OCI-LY7 (cell line): ENCODE data around the gene TES. TPM values are rescaled to one million over a fixed set of nuclear protein-coding genes. Genes with fewer than 3 reads are reported as not detected.

Experiments
- BruUV-seq: library from RNA; stranded (reverse); fragments of 400-500 nt; replicated peaks from 2 replicates; lab custom pipeline; 2021; lab: Mats Ljungman, UMichigan
- CTCF ChIA-PET: fragments of 300-600 bp; sonication (Branson Sonifier 250); formaldehyde crosslinking; loops from one replicate; lab custom pipeline; 2022; ENCODE audit warnings: antibody characterized with exemption; ENCODE audit not compliant: unreplicated experiment; lab: Charles Lee
- POLR2A ChIA-PET: fragments of 300-600 bp; sonication (Branson Sonifier 250); formaldehyde crosslinking; loops from one replicate; lab custom pipeline; 2022; ENCODE audit warnings: antibody characterized with exemption; lab: Charles Lee
- DNase-seq: peaks from one replicate; pipeline ENCODE4 v3.0.0-alpha.2; 2015; ENCODE audit warnings: low spot score
- H2AFZ ChIP-seq: fragments of 200-600 bp; sonication (generic), shearing (Covaris generic); 2 replicates; pipeline ENCODE4 v1.6.1; 2014; ENCODE audit warnings: mild to moderate bottlenecking, antibody characterized with exemption, low read length, moderate library complexity
- H3K27ac ChIP-seq: fragments of 200-600 bp; sonication (generic); 2 replicates; pipeline ENCODE4 v1.5.1; 2014; ENCODE audit warnings: mixed run types, low read depth, mild to moderate bottlenecking, moderate library complexity, low read length, inconsistent platforms; ENCODE audit not compliant: poor library complexity, severe bottlenecking
- H3K36me3 ChIP-seq: fragments of 200-600 bp; sonication (generic); 2 replicates; pipeline ENCODE4 v1.6.1; 2014; ENCODE audit warnings: mild to moderate bottlenecking, antibody characterized with exemption, low read length, moderate library complexity, mixed read lengths; ENCODE audit not compliant: insufficient read depth
- H3K4me1 ChIP-seq: fragments of 200-600 bp; sonication (generic); 2 replicates; pipeline ENCODE4 v1.5.1; 2014; ENCODE audit warnings: mild to moderate bottlenecking, low read length; ENCODE audit not compliant: insufficient read depth, poor library complexity, severe bottlenecking
- H3K4me2 ChIP-seq: fragments of 200-600 bp; sonication (generic); 2 replicates; pipeline ENCODE4 v1.6.1; 2014; ENCODE audit warnings: mild to moderate bottlenecking, low read length
- H3K4me3 ChIP-seq: fragments of 200-600 bp; sonication (generic); 2 replicates; pipeline ENCODE4 v1.5.1; 2014; ENCODE audit warnings: mild to moderate bottlenecking, low read depth, low read length; ENCODE audit not compliant: poor library complexity, severe bottlenecking
- H3K79me2 ChIP-seq: fragments of 200-600 bp; sonication (generic); 2 replicates; pipeline ENCODE4 v1.6.1; 2016; ENCODE audit warnings: low read depth, mild to moderate bottlenecking, low read length, moderate library complexity, mixed read lengths; ENCODE audit not compliant: insufficient read depth
- H3K9me2 ChIP-seq: fragments of 200-600 bp; sonication (generic); 2 replicates; pipeline ENCODE4 v1.6.1; 2016; ENCODE audit warnings: mild to moderate bottlenecking, low read length, mixed read lengths; ENCODE audit not compliant: insufficient read depth
- H3K9me3 ChIP-seq: fragments of 200-600 bp; sonication (generic); 2 replicates; pipeline ENCODE4 v1.6.1; 2014; ENCODE audit warnings: mild to moderate bottlenecking, mixed run types, low read length, mixed read lengths
- H4K20me1 ChIP-seq: fragments of 200-600 bp; sonication (generic); 2 replicates; pipeline ENCODE4 v1.6.1; 2014; ENCODE audit warnings: mild to moderate bottlenecking, antibody characterized with exemption, low read length, moderate library complexity, mixed read lengths; ENCODE audit not compliant: insufficient read depth
- CTCF ChIP-seq: fragments of 200-600 bp; sonication (generic); conservative IDR thresholded peaks from 2 replicates; pipeline ENCODE4 v1.5.1; 2014; ENCODE audit warnings: mild to moderate bottlenecking, antibody characterized with exemption, low read length, moderate library complexity, mixed read lengths
- EZH2phosphoT487 ChIP-seq: fragments of 200-600 bp; sonication (generic); IDR thresholded peaks from 2 replicates; pipeline ENCODE4 v1.6.1; 2018; ENCODE audit warnings: low read depth, borderline replicate concordance, mild to moderate bottlenecking, mixed run types, antibody characterized with exemption, low read length, moderate library complexity, mixed read lengths
- intact Hi-C: fragments of 100-400 bp; cut with micrococcal nuclease; formaldehyde crosslinking; loops from one replicate; pipeline ENCODE4 v1.10.0; 2022; ENCODE audit not compliant: unreplicated experiment
- total RNA-seq, 2 experiments: library from RNA; depleted of rRNA in 1 of 2; stranded (reverse); fragments of >200 nt in 1 of 2; shearing (Covaris generic) in 1 of 2; gene quantifications; 2 replicates each; pipeline ENCODE4 v1.2.3, GENCODE V29; 2014 to 2022

Gene TES
- total RNA-seq, 2 experiments from 2014 or later: not detected

- H4K20me1 ChIP-seq: no peaks in the 10 kb centered on the region
- no peak overlapping the region for H3K27ac ChIP-seq
- ChIA-PET CTCF (no interaction called here), POLR2A (no interaction called here)
- H2AFZ ChIP-seq: no peak overlapping the region
- no peak for DNase-seq
- no peak for TF ChIP-seq CTCF
- no peak for TF ChIP-seq EZH2phosphoT487
- intact Hi-C loops: no loop called here
- H3K9me2 ChIP-seq: no peaks in the 10 kb centered on the region
- BruUV-seq: no TSS peak
- H3K4me3 ChIP-seq: no peak overlapping the region
- no peaks in the 10 kb centered on the region for H3K79me2 ChIP-seq
- no peaks in the 10 kb centered on the region for H3K4me1 ChIP-seq
- no peaks in the 10 kb centered on the region for H3K9me3 ChIP-seq
- no peaks in the 10 kb centered on the region for H3K36me3 ChIP-seq
- H3K4me2 ChIP-seq: no peak overlapping the region
Measured at GRCh38 chr7:116298055-116298454, 87.7 kb downstream of the TES start.

- POLR2A ChIA-PET: no interaction called here
- TF ChIP-seq EZH2phosphoT487 (no peak), CTCF (no peak)
- H2AFZ ChIP-seq: no peak overlapping the region
- no peaks in the 10 kb centered on the region for H3K36me3 ChIP-seq
- no peak overlapping the region for H3K4me2 ChIP-seq
- intact Hi-C loops: no loop called here
- H4K20me1 ChIP-seq: no peaks in the 10 kb centered on the region
- no peak overlapping the region for H3K27ac ChIP-seq
- H3K9me2 ChIP-seq: no peaks in the 10 kb centered on the region
- H3K4me3 ChIP-seq: no peak overlapping the region
- DNase-seq: no peak
- H3K4me1 ChIP-seq: no peaks in the 10 kb centered on the region
- CTCF ChIA-PET: no interaction called here
- H3K79me2 ChIP-seq: no peaks in the 10 kb centered on the region
- BruUV-seq: no TSS peak
- no peaks in the 10 kb centered on the region for H3K9me3 ChIP-seq
Measured at GRCh38 chr7:116298576-116298975, 88.2 kb downstream of the TES start.

- BruUV-seq: no TSS peak
- no peak overlapping the region for H3K27ac ChIP-seq
- ChIA-PET CTCF (no interaction called here), POLR2A (interaction anchor here (0.6 to 0.7 kb wide), 3 partner anchors 71 to 1538 kb away, joined by 3 read pairs; no protein-coding TSS in a partner anchor)
- TF ChIP-seq CTCF (no peak), EZH2phosphoT487 (no peak)
- no peaks in the 10 kb centered on the region for H3K4me1 ChIP-seq
- intact Hi-C loops: no loop called here
- H4K20me1 ChIP-seq: no peaks in the 10 kb centered on the region
- no peaks in the 10 kb centered on the region for H3K36me3 ChIP-seq
- no peak overlapping the region for H2AFZ ChIP-seq
- no peak overlapping the region for H3K4me3 ChIP-seq
- no peak for DNase-seq
- no peak overlapping the region for H3K4me2 ChIP-seq
- H3K79me2 ChIP-seq: no peaks in the 10 kb centered on the region
- no peaks in the 10 kb centered on the region for H3K9me3 ChIP-seq
- no peaks in the 10 kb centered on the region for H3K9me2 ChIP-seq
Measured at GRCh38 chr7:116305485-116306408, 95.4 kb downstream of the TES start.
